ENCODE measurements around the gene SLC66A2. TPM values are rescaled to one million over a fixed set of nuclear protein-coding genes. Genes with fewer than 3 reads are reported as not detected.

Gene SLC66A2
- total and polyA plus RNA-seq, 2 of the 13 experiments (the other 11 are each of a cell fraction or from before 2014, with no cell fraction given): 33.5 to 41.9 TPM

- TF ChIP-seq ZNF770 (CRISPR knock-in tag; IDR thresholded peaks at IDR 0.05) (0 out of 2 replicates have a peak, but pooled peaks have one; percentile 36), SAP130 (CRISPR knock-in tag; IDR thresholded peaks at IDR 0.05; ENCODE audit: low read depth) (peak; percentile 77), TERF1 (CRISPR knock-in tag; IDR thresholded peaks at IDR 0.05) (no peak), IKZF4 (CRISPR knock-in tag; IDR thresholded peaks at IDR 0.05; ENCODE audit: borderline replicate concordance, low read depth, not compliant biosample characterization) (peak; percentile 68), ZBTB7B (CRISPR knock-in tag; IDR thresholded peaks at IDR 0.05) (peak; percentile 73), FOXO1 (CRISPR knock-in tag; IDR thresholded peaks at IDR 0.05) (peak; percentile 8; the same call in 1 of the 2 replicates), MED13 (CRISPR knock-in tag; IDR thresholded peaks at IDR 0.05) (0 out of 2 replicates have a peak, but pooled peaks have one; percentile 19), CSRNP1 (CRISPR knock-in tag; IDR thresholded peaks at IDR 0.05) (peak; percentile 71; the same call in 1 of the 2 replicates), POLR2G (IDR thresholded peaks at IDR 0.05; ENCODE audit: low read depth, low read length) (peak; percentile 63; the same call in 1 of the 2 replicates), SP1 (IDR thresholded peaks at IDR 0.05) (no peak), SP1 (CRISPR knock-in tag; IDR thresholded peaks at IDR 0.05) (peak; percentile 87), ATF2 (CRISPR knock-in tag; IDR thresholded peaks at IDR 0.05) (0 out of 2 replicates have a peak, but pooled peaks have one; percentile 20), ATF5 (CRISPR knock-in tag; IDR thresholded peaks at IDR 0.05; ENCODE audit: low read depth) (no peak), HNF4G (IDR thresholded peaks at IDR 0.05; ENCODE audit: borderline replicate concordance, low read depth, low read length) (no peak), HNF4G (CRISPR knock-in tag; IDR thresholded peaks at IDR 0.05; ENCODE audit: borderline replicate concordance, low read depth) (0 out of 2 replicates have a peak, but pooled peaks have one; percentile 20), ZNF891 (CRISPR knock-in tag; IDR thresholded peaks at IDR 0.05) (0 out of 2 replicates have a peak, but pooled peaks have one; percentile 40), NRL (CRISPR knock-in tag; IDR thresholded peaks at IDR 0.05; ENCODE audit: borderline replicate concordance) (0 out of 2 replicates have a peak, but pooled peaks have one; percentile 40), CENPBD1 (CRISPR knock-in tag; IDR thresholded peaks at IDR 0.05; ENCODE audit: borderline replicate concordance, low read depth) (no peak), TCF12 (IDR thresholded peaks at IDR 0.05) (no peak), TCF12 (CRISPR knock-in tag; IDR thresholded peaks at IDR 0.05) (peak; percentile 34; the same call in 1 of the 2 replicates)
Observed at GRCh38 chr18:79951545-79952455, at the start of gene SLC66A2 (continued).
